HG03108 (cell line): Measurements from ENCODE around the gene XPOT.

Experiments used
- ATAC-seq: cut with Tn5 transposase; IDR thresholded peaks from one replicate; pipeline ENCODE4 v1.9.1; 2021; ENCODE audit warnings: moderate library complexity; ENCODE audit not compliant: unreplicated experiment

Gene XPOT

GRCh38 chr12:64419696-64420095, 15.5 kb downstream of the XPOT start:
- no peak for ATAC-seq

- ATAC-seq, result no peak
These were observed 23.8 kb downstream of the XPOT start for GRCh38 chr12:64427988-64428387.

- no peak for ATAC-seq
These were observed 24.8 kb downstream of the XPOT start for GRCh38 chr12:64428956-64429355.

GRCh38 chr12:64430886-64431285, 26.7 kb downstream of the XPOT start:
- ATAC-seq, result no peak

- no peak for ATAC-seq
These were observed 27.6 kb downstream of the XPOT start for GRCh38 chr12:64431791-64432190.

- no peak for ATAC-seq
These were observed 29.7 kb downstream of the XPOT start for GRCh38 chr12:64433915-64434314.

GRCh38 chr12:64440100-64440499, 35.9 kb downstream of the XPOT start:
- ATAC-seq, result no peak

GRCh38 chr12:64445490-64445889, 41.3 kb downstream of the XPOT start:
- no peak for ATAC-seq

- ATAC-seq, result no peak
These were observed 42.1 kb downstream of the XPOT start for GRCh38 chr12:64446295-64446694.

GRCh38 chr12:64450057-64450640, 46.0 kb downstream of the XPOT start:
- ATAC-seq, result no peak

GRCh38 chr12:64450711-64451486, 46.7 kb downstream of the XPOT start:
- ATAC-seq, result no peak

- ATAC-seq, result peak; percentile 88
These were observed 47.7 kb downstream of the XPOT start, which contains the start of gene TBK1 for GRCh38 chr12:64451687-64452558. Gene TBK1, plus strand, starts transcription at chr12:64452120. Its CDS starts 3,751 bp downstream, at chr12:64455871.

GRCh38 chr12:64452559-64453329, 48.6 kb downstream of the XPOT start:
- no peak for ATAC-seq

GRCh38 chr12:64455506-64455905, 51.3 kb downstream of the XPOT start:
- ATAC-seq, result no peak

- ATAC-seq, result no peak
These were observed 51.9 kb downstream of the XPOT start for GRCh38 chr12:64456119-64456518.

- ATAC-seq, result no peak
These were observed 52.8 kb downstream of the XPOT start for GRCh38 chr12:64457032-64457431.

- ATAC-seq, result no peak
These were observed 53.3 kb downstream of the XPOT start for GRCh38 chr12:64457466-64457865.

- no peak for ATAC-seq
These were observed 53.7 kb downstream of the XPOT start for GRCh38 chr12:64457923-64458322.

- ATAC-seq, result no peak
These were observed 55.3 kb downstream of the XPOT start for GRCh38 chr12:64459394-64459891.

- no peak for ATAC-seq
These were observed 57.6 kb downstream of the XPOT start for GRCh38 chr12:64461634-64462414.
